IMR-90 (cell line): ENCODE results near the gene MAST1. TPM values are rescaled to one million over a fixed set of nuclear protein-coding genes. Genes with fewer than 3 reads are reported as not detected.

Experiments used
- ATAC-seq: fragments of 200-7000 bp; cut with Tn5 transposase; 2 replicates; pipeline ENCODE4 v1.9.1; 2020; ENCODE audit warnings: low read depth, mild to moderate bottlenecking, moderate library complexity
- BruUV-seq: library from RNA; stranded (reverse); fragments of 400-500 nt; replicated peaks from 2 replicates; lab custom pipeline; 2021; lab: Mats Ljungman, UMichigan
- CTCF ChIA-PET: fragments of 300-600 bp; formaldehyde crosslinking; extraction: SDS; loops from one replicate; lab custom pipeline; 2021; ENCODE audit warnings: antibody characterized with exemption; lab: Yijun Ruan, JAX
- POLR2A ChIA-PET: fragments of 300-600 bp; sonication (Branson Sonifier 250); formaldehyde crosslinking; loops from one replicate; lab custom pipeline; 2022; ENCODE audit warnings: antibody characterized with exemption; ENCODE audit not compliant: unreplicated experiment; lab: Charles Lee
- DNase-seq: peaks from one replicate; pipeline ENCODE4 v3.0.0; 2013
- H2AFZ ChIP-seq: replicated peaks from 2 replicates; pipeline ENCODE3; 2013; ENCODE audit warnings: low read length, mild to moderate bottlenecking; ENCODE audit not compliant: poor library complexity
- H2AK5ac ChIP-seq: 2 replicates; pipeline ENCODE4 v1.6.1; 2013; ENCODE audit warnings: low read depth, low read length, inconsistent platforms
- H2AK9ac ChIP-seq: replicated peaks from 2 replicates; pipeline ENCODE3; 2013; ENCODE audit warnings: mild to moderate bottlenecking, low read depth, low read length, moderate library complexity; ENCODE audit not compliant: poor library complexity
- H2BK120ac ChIP-seq: 2 replicates; pipeline ENCODE4 v1.6.1; 2013; ENCODE audit warnings: low read depth, low read length, inconsistent platforms
- H2BK15ac ChIP-seq: 3 replicates; pipeline ENCODE4 v1.6.1; 2013; ENCODE audit warnings: low read depth, low read length, inconsistent platforms
- H2BK20ac ChIP-seq: 2 replicates; pipeline ENCODE4 v1.6.1; 2013; ENCODE audit warnings: low read depth, mild to moderate bottlenecking, inconsistent platforms, low read length, moderate library complexity
- H2BK5ac ChIP-seq: 2 replicates; pipeline ENCODE4 v1.6.1; 2013; ENCODE audit warnings: mild to moderate bottlenecking, low read depth, low read length, inconsistent platforms; ENCODE audit not compliant: poor library complexity, severe bottlenecking
- H3K14ac ChIP-seq: replicated peaks from 2 replicates; pipeline ENCODE4 v1.6.1; 2013; ENCODE audit warnings: low read depth, low read length, inconsistent platforms
- H3K18ac ChIP-seq: 2 replicates; pipeline ENCODE4 v1.6.1; 2013; ENCODE audit warnings: low read depth, low read length, control low read depth
- H3K23ac ChIP-seq: 2 replicates; pipeline ENCODE4 v1.6.1; 2013; ENCODE audit warnings: low read depth, low read length, inconsistent platforms
- H3K27ac ChIP-seq: 2 replicates; pipeline ENCODE4 v1.5.1; 2013; ENCODE audit warnings: mild to moderate bottlenecking, control low read depth, low read length; ENCODE audit not compliant: insufficient read depth
- H3K27me3 ChIP-seq: 2 replicates; pipeline ENCODE4 v1.6.1; 2013; ENCODE audit warnings: low read length; ENCODE audit not compliant: control insufficient read depth, insufficient read depth
- H3K36me3 ChIP-seq: 2 replicates; pipeline ENCODE4 v1.6.1; 2013; ENCODE audit warnings: low read length, mixed read lengths; ENCODE audit not compliant: control insufficient read depth, insufficient read depth
- H3K4ac ChIP-seq: 2 replicates; pipeline ENCODE4 v1.6.1; 2013; ENCODE audit warnings: low read depth, low read length, inconsistent platforms
- H3K4me1 ChIP-seq: 2 replicates; pipeline ENCODE4 v1.6.1; 2013; ENCODE audit warnings: low read length, mixed read lengths; ENCODE audit not compliant: control insufficient read depth, insufficient read depth
- H3K4me2 ChIP-seq: 2 replicates; pipeline ENCODE4 v1.6.1; 2013; ENCODE audit warnings: low read depth, mild to moderate bottlenecking, control low read depth, low read length, moderate library complexity
- H3K4me3 ChIP-seq: 2 replicates; pipeline ENCODE4 v1.5.1; 2013; ENCODE audit warnings: low read depth, mild to moderate bottlenecking, control low read depth, low read length, moderate library complexity; ENCODE audit not compliant: insufficient read depth
- H3K56ac ChIP-seq: 2 replicates; pipeline ENCODE4 v1.6.1; 2013; ENCODE audit warnings: low read length, inconsistent platforms; ENCODE audit not compliant: insufficient read depth; ENCODE audit errors: extremely low read depth
- H3K79me1 ChIP-seq, 2 experiments: 2 replicates each; pipeline ENCODE4 v1.6.1; 2013; ENCODE audit warnings: low read length in 2 of 2, inconsistent platforms in 1 of 2, low read depth in 1 of 2
- H3K9ac ChIP-seq: 2 replicates; pipeline ENCODE4 v1.6.1; 2013; ENCODE audit warnings: low read depth, low read length, control low read depth
- H3K9me1 ChIP-seq: 2 replicates; pipeline ENCODE4 v1.6.1; 2013; ENCODE audit warnings: low read length, inconsistent platforms; ENCODE audit not compliant: insufficient read depth
- H3K9me3 ChIP-seq: 2 replicates; pipeline ENCODE4 v1.6.1; 2013; ENCODE audit warnings: low read length; ENCODE audit not compliant: control insufficient read depth, insufficient read depth
- H4K20me1 ChIP-seq: 2 replicates; pipeline ENCODE4 v1.6.1; 2013; ENCODE audit warnings: low read length, inconsistent platforms; ENCODE audit not compliant: insufficient read depth
- H4K5ac ChIP-seq: 2 replicates; pipeline ENCODE4 v1.6.1; 2013; ENCODE audit warnings: mild to moderate bottlenecking, low read depth, low read length, control low read depth
- H4K8ac ChIP-seq, 2 experiments: 2 replicates each; pipeline ENCODE4 v1.6.1; 2013; ENCODE audit warnings: low read depth in 2 of 2, low read length in 2 of 2, control low read depth in 1 of 2, inconsistent platforms in 1 of 2
- H4K91ac ChIP-seq: 2 replicates; pipeline ENCODE4 v1.6.1; 2013; ENCODE audit warnings: low read depth, low read length, inconsistent platforms; ENCODE audit not compliant: insufficient read depth
- BHLHE40 ChIP-seq: fragments of 150-350 bp; IDR thresholded peaks from 2 replicates; pipeline ENCODE4 v1.6.1; 2016; ENCODE audit warnings: mild to moderate bottlenecking, low read depth, low read length
- CEBPB ChIP-seq: IDR thresholded peaks from 2 replicates; pipeline ENCODE4 v1.6.1; 2012; ENCODE audit warnings: low read depth, low read length, improper control_type of control experiment
- CHD1 ChIP-seq: IDR thresholded peaks from 2 replicates; pipeline ENCODE4 v1.6.1; 2012; ENCODE audit warnings: low read depth, low read length, improper control_type of control experiment
- FOS ChIP-seq: fragments of 150-350 bp; IDR thresholded peaks from 2 replicates; pipeline ENCODE4 v1.6.1; 2016; ENCODE audit warnings: low read depth, low read length
- MAFK ChIP-seq: IDR thresholded peaks from 2 replicates; pipeline ENCODE4 v1.6.1; 2012; ENCODE audit warnings: low read depth, low read length, improper control_type of control experiment
- MAZ ChIP-seq: IDR thresholded peaks from 2 replicates; pipeline ENCODE4 v1.6.1; 2012; ENCODE audit warnings: low read depth, mild to moderate bottlenecking, low read length, improper control_type of control experiment, moderate library complexity, borderline replicate concordance
- MXI1 ChIP-seq: IDR thresholded peaks from 2 replicates; pipeline ENCODE4 v1.6.1; 2012; ENCODE audit warnings: low read depth, mild to moderate bottlenecking, low read length, moderate library complexity, borderline replicate concordance
- NFE2L2 ChIP-seq: fragments of 150-350 bp; IDR thresholded peaks from 2 replicates; pipeline ENCODE4 v1.6.1; 2016; ENCODE audit warnings: low read depth, mild to moderate bottlenecking, low read length
- POLR2A ChIP-seq: IDR thresholded peaks from 2 replicates; pipeline ENCODE4 v1.6.1; 2012; ENCODE audit warnings: mild to moderate bottlenecking, low read depth, low read length
- RAD21 ChIP-seq: IDR thresholded peaks from 2 replicates; pipeline ENCODE4 v1.6.1; 2012; ENCODE audit warnings: low read length, improper control_type of control experiment
- RCOR1 ChIP-seq: IDR thresholded peaks from 2 replicates; pipeline ENCODE4 v1.6.1; 2012; ENCODE audit warnings: mild to moderate bottlenecking, low read length, improper control_type of control experiment; ENCODE audit not compliant: insufficient replicate concordance
- RFX5 ChIP-seq: IDR thresholded peaks from 2 replicates; pipeline ENCODE4 v1.8.0; 2012; ENCODE audit warnings: low read depth, mild to moderate bottlenecking, low read length, moderate library complexity
- SMC3 ChIP-seq: fragments of 150-350 bp; IDR thresholded peaks from 2 replicates; pipeline ENCODE4 v1.6.1; 2016; ENCODE audit warnings: low read depth, mild to moderate bottlenecking, antibody characterized with exemption, low read length, moderate library complexity
- WGBS, 2 experiments: methylation state at CpG; one replicate each; pipeline versions ENCODE4 v1.1.5 to v1.1.7; 2013; ENCODE audit warnings: missing lambda C conversion rate in 2 of 2; ENCODE audit not compliant: insufficient read length in 1 of 2; ENCODE audit errors: extremely low coverage in 2 of 2; 5-methylcytosine and 5-hydroxymethylcytosine counted together
- dilution Hi-C: fragments of 300-500 bp; cut with HindIII; formaldehyde crosslinking; loops from one replicate; pipeline ENCODE4 v1.14.3; 2018; ENCODE audit warnings: low sequenced_read_pairs; ENCODE audit not compliant: unreplicated experiment
- in situ Hi-C: fragments of 300-500 bp; cut with MboI; formaldehyde crosslinking; loops from 3 replicates; pipeline ENCODE4 v1.14.3; 2019; ENCODE audit warnings: low sequenced_read_pairs, inconsistent platforms, mixed read lengths
- intact Hi-C: fragments of 100-400 bp; cut with micrococcal nuclease; formaldehyde crosslinking; loops from 2 replicates; pipeline ENCODE4 v1.10.0; 2022
- polyA plus RNA-seq, 3 experiments: library from polyadenylated mRNA; depleted of rRNA; stranded (reverse); fragments of >200 nt; gene quantifications; 2 replicates each; pipeline ENCODE4 v1.2.3, GENCODE V29; 2012; ENCODE audit warnings: low replicate concordance in 1 of 3
- total RNA-seq: library from RNA; depleted of rRNA; stranded (reverse); fragments of >200 nt; gene quantifications from 2 replicates; pipeline ENCODE4 v1.2.3, GENCODE V29; 2012
- TF ChIP-seq, protein P1 (sequence below): fragments of 150-350 bp; IDR thresholded peaks from 2 replicates; pipeline ENCODE4 v1.6.1; 2017; ENCODE audit warnings: mild to moderate bottlenecking, antibody characterized with exemption, low read length, low read depth
- TF ChIP-seq, protein P2 (sequence below): conservative IDR thresholded peaks from 2 replicates; pipeline ENCODE4 v1.5.1; 2012; ENCODE audit warnings: mild to moderate bottlenecking, low read depth, low read length, improper control_type of control experiment
- TF ChIP-seq, protein P3 (sequence below): fragments of 150-350 bp; IDR thresholded peaks from 2 replicates; pipeline ENCODE4 v1.6.1; 2016; ENCODE audit warnings: low read depth, mild to moderate bottlenecking, low read length, moderate library complexity, borderline replicate concordance

The MAST1 gene
- total and polyA plus RNA-seq, 2 of the 4 experiments (the other 2 are of a cell fraction) = 0.56 to 1.1 TPM

DNA sequence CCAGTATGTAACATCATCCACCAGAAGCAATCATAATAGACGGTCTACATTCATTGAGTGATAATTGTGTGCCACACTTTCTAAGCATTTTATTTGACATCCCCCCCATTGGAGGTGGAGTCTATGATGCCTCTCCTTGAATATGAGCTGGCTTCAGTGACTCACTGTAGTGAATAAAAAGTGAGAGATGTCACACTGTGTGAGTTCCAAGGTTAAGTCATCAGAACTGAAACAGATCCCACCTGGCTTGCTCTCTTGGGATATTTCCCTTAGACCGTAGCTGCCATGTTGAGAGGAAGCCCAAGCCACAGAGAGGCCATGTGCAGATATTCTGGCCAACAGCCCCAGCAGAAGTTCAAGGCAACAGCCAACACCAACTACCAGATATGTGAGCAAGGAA lies 16.6 kb upstream of the MAST1 start:
- no peak overlapping the region for H4K91ac ChIP-seq
- ChIA-PET CTCF (interaction anchor here (1.4 kb wide), 1 partner anchor 26 kb away, joined by 3 read pairs; no protein-coding TSS in a partner anchor), POLR2A (no interaction called here)
- no peak overlapping the region for H3K27ac ChIP-seq
- H3K18ac ChIP-seq = no peak overlapping the region
- no peak overlapping the region for H4K8ac ChIP-seq
- no peaks in the 10 kb centered on the region for H3K79me1 ChIP-seq
- BruUV-seq = no TSS peak
- TF ChIP-seq MXI1 (no peak), POLR2A (no peak), RCOR1 (no peak), RAD21 (no peak), MAZ (no peak), CHD1 (no peak), SMC3 (no peak), BHLHE40 (no peak), RFX5 (no peak), FOS (no peak), MAFK (no peak), CEBPB (no peak), NFE2L2 (no peak)
- TF ChIP-seq, protein P1, sequence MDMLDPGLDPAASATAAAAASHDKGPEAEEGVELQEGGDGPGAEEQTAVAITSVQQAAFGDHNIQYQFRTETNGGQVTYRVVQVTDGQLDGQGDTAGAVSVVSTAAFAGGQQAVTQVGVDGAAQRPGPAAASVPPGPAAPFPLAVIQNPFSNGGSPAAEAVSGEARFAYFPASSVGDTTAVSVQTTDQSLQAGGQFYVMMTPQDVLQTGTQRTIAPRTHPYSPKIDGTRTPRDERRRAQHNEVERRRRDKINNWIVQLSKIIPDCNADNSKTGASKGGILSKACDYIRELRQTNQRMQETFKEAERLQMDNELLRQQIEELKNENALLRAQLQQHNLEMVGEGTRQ = no peak
- TF ChIP-seq, protein P2, sequence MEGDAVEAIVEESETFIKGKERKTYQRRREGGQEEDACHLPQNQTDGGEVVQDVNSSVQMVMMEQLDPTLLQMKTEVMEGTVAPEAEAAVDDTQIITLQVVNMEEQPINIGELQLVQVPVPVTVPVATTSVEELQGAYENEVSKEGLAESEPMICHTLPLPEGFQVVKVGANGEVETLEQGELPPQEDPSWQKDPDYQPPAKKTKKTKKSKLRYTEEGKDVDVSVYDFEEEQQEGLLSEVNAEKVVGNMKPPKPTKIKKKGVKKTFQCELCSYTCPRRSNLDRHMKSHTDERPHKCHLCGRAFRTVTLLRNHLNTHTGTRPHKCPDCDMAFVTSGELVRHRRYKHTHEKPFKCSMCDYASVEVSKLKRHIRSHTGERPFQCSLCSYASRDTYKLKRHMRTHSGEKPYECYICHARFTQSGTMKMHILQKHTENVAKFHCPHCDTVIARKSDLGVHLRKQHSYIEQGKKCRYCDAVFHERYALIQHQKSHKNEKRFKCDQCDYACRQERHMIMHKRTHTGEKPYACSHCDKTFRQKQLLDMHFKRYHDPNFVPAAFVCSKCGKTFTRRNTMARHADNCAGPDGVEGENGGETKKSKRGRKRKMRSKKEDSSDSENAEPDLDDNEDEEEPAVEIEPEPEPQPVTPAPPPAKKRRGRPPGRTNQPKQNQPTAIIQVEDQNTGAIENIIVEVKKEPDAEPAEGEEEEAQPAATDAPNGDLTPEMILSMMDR = no peak
- TF ChIP-seq, protein P3, sequence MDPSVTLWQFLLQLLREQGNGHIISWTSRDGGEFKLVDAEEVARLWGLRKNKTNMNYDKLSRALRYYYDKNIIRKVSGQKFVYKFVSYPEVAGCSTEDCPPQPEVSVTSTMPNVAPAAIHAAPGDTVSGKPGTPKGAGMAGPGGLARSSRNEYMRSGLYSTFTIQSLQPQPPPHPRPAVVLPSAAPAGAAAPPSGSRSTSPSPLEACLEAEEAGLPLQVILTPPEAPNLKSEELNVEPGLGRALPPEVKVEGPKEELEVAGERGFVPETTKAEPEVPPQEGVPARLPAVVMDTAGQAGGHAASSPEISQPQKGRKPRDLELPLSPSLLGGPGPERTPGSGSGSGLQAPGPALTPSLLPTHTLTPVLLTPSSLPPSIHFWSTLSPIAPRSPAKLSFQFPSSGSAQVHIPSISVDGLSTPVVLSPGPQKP = no peak
- DNase-seq (no peak), ATAC-seq (no peak)
- intact Hi-C loops = no loop called here
- H4K5ac ChIP-seq = no peak overlapping the region
- no peak overlapping the region for H3K4ac ChIP-seq
- H2AK5ac ChIP-seq = no peak overlapping the region
- H3K9me1 ChIP-seq = no peaks in the 10 kb centered on the region
- in situ Hi-C loops = no loop called here
- H3K4me1 ChIP-seq = no peaks in the 10 kb centered on the region
- H3K4me2 ChIP-seq = no peak overlapping the region
- 50% methylated on average over 1 of the region's 2 CpGs; no CpG with 5 or more reads in 1 of the 2 experiments for WGBS, 2 experiments
- H2BK120ac ChIP-seq = no peak overlapping the region
- H2AK9ac ChIP-seq = no peak overlapping the region
- H3K27me3 ChIP-seq = no peaks in the 10 kb centered on the region
- no peaks in the 10 kb centered on the region for H4K20me1 ChIP-seq
- no peaks in the 10 kb centered on the region for H3K36me3 ChIP-seq
- H3K56ac ChIP-seq = no peak overlapping the region
- H2BK15ac ChIP-seq = no peak overlapping the region
- no peak overlapping the region for H3K4me3 ChIP-seq
- dilution Hi-C loops = no loop called here
- no peak overlapping the region for H2AFZ ChIP-seq
- H3K9ac ChIP-seq = no peak overlapping the region
- H2BK5ac ChIP-seq = no peak overlapping the region
- no peaks in the 10 kb centered on the region for H3K9me3 ChIP-seq
- H3K14ac ChIP-seq = no peak overlapping the region
- no peak overlapping the region for H3K23ac ChIP-seq
- H2BK20ac ChIP-seq = no peak overlapping the region
